Ascending aorta (tissue), 2 donors: ENCODE measurements around the gene OR4D2. TPM values are rescaled to one million over a fixed set of nuclear protein-coding genes. Genes with fewer than 3 reads are reported as not detected.
"Not testable (repeated sequence)": the region's sequence is repeated elsewhere in the genome, so short reads cannot be mapped to it uniquely, and the experiment has no call there.

Experiments used
- DNase-seq, 2 donors: peaks; one replicate each; pipeline ENCODE4 v3.0.0-alpha.2; 2019; ENCODE audit warnings: low spot score in 2 of 2
- H3K27ac ChIP-seq, 2 donors: fragments of 200-600 bp; sonication (generic); one replicate each; pipeline ENCODE4 v1.5.1; 2016 to 2017; ENCODE audit warnings: mild to moderate bottlenecking in 1 of 2
- H3K27me3 ChIP-seq: fragments of 200-600 bp; sonication (generic); one replicate; pipeline ENCODE4 v1.5.1; 2017
- H3K36me3 ChIP-seq, 2 donors: fragments of 200-600 bp; sonication (generic); one replicate each; pipeline ENCODE4 v1.5.1; 2016
- H3K4me1 ChIP-seq, 2 donors: fragments of 200-600 bp; sonication (generic); one replicate each; pipeline ENCODE4 v1.5.1; 2016 to 2017; ENCODE audit warnings: mild to moderate bottlenecking in 1 of 2
- H3K4me3 ChIP-seq, 2 donors: fragments of 200-600 bp; sonication (generic); one replicate each; pipeline ENCODE4 v1.5.1; 2016 to 2017; ENCODE audit warnings: mild to moderate bottlenecking in 1 of 2
- H3K9me3 ChIP-seq, 2 donors: fragments of 200-600 bp; sonication (generic); one replicate each; pipeline ENCODE4 v1.5.1; 2016
- CTCF ChIP-seq, 3 experiments: fragments of 200-600 bp in 2 of 3; fragments of 450-650 bp in 1 of 3; sonication (generic) in 2 of 3; IDR thresholded peaks; one replicate each; pipeline ENCODE4 v1.5.1; 2016 to 2019; ENCODE audit warnings: antibody characterized with exemption in 3 of 3, mild to moderate bottlenecking in 1 of 3, moderate library complexity in 1 of 3
- intact Hi-C: fragments of 100-400 bp; cut with DNase I; formaldehyde crosslinking; loops from one replicate; pipeline ENCODE4 v1.15.1; 2023
- total RNA-seq: library from RNA; depleted of rRNA; stranded (reverse); fragments of >200 nt; gene quantifications from one replicate; pipeline ENCODE4 v1.1.0, GENCODE V29; 2016

Gene OR4D2
- total RNA-seq, 1 donor from 2014 or later = not detected

GRCh38 chr17:58136669-58137279, 30.0 kb upstream of the OR4D2 start:
- H3K4me1 ChIP-seq = no peaks in the 10 kb centered on the region
- TF ChIP-seq CTCF (IDR thresholded peaks at IDR 0.05) = no peak
- H3K9me3 ChIP-seq = no peaks in the 10 kb centered on the region
- no peak for DNase-seq
- intact Hi-C loops = no loop called here
- no peak overlapping the region for H3K4me3 ChIP-seq
- H3K36me3 ChIP-seq = no peaks in the 10 kb centered on the region
- H3K27me3 ChIP-seq = no peaks in the 10 kb centered on the region
- no peak overlapping the region for H3K27ac ChIP-seq

- no peak for DNase-seq
- TF ChIP-seq CTCF (IDR thresholded peaks at IDR 0.05) = no peak
- H3K27ac ChIP-seq = no peak overlapping the region
- no peak overlapping the region for H3K4me3 ChIP-seq
- no peaks in the 10 kb centered on the region for H3K36me3 ChIP-seq
- peaks cover 0 to 18% of the 10 kb centered on the region in 2 donors for H3K9me3 ChIP-seq
- intact Hi-C loops = no loop called here
- H3K27me3 ChIP-seq = no peaks in the 10 kb centered on the region
- no peaks in the 10 kb centered on the region for H3K4me1 ChIP-seq
Observed at GRCh38 chr17:58141505-58141904, 25.3 kb upstream of the OR4D2 start.

- intact Hi-C loops, H3K36me3 ChIP-seq: not testable (repeated sequence)
Observed at GRCh38 chr17:58143335-58143734, 23.4 kb upstream of the OR4D2 start.

GRCh38 chr17:58144801-58145200, 22.0 kb upstream of the OR4D2 start:
- Histone ChIP-seq H3K27me3 (no peaks in the 10 kb centered on the region), H3K36me3 (no peaks in the 10 kb centered on the region), H3K4me1 (no peaks in the 10 kb centered on the region), H3K4me3 (no peak overlapping the region), H3K9me3 (peaks cover 0 to 18% of the 10 kb centered on the region in 2 donors), H3K27ac (no peak overlapping the region)
- intact Hi-C loops = no loop called here
- no peak for DNase-seq
- no peak for TF ChIP-seq CTCF (IDR thresholded peaks at IDR 0.05)

More at GRCh38 chr17:58143335-58143734, 23.4 kb upstream of the OR4D2 start:
- H3K27ac ChIP-seq, DNase-seq, H3K27me3 ChIP-seq, H3K4me3 ChIP-seq, H3K4me1 ChIP-seq: not testable (repeated sequence)
- H3K9me3 ChIP-seq = peaks cover 0 to 18% of the 10 kb centered on the region in 2 donors

- H3K27me3 ChIP-seq = no peaks in the 10 kb centered on the region
- TF ChIP-seq CTCF (IDR thresholded peaks at IDR 0.05) = no peak
- no peaks in the 10 kb centered on the region for H3K36me3 ChIP-seq
- DNase-seq = no peak
- intact Hi-C loops = no loop called here
- no peaks in the 10 kb centered on the region for H3K4me1 ChIP-seq
- no peak within 1 kb of the TSS for H3K4me3 ChIP-seq
- peaks cover 0 to 18% of the 10 kb centered on the region in 2 donors for H3K9me3 ChIP-seq
- no peak within 1 kb of the TSS for H3K27ac ChIP-seq
Observed at GRCh38 chr17:58147930-58148434, 18.8 kb upstream of the OR4D2 start, which contains the start of gene OR4D1. OR4D1 (plus strand) TSS chr17:58148384; CDS start chr17:58155154, 6,770 bp downstream.

- H3K27ac ChIP-seq = no peak overlapping the region
- no peaks in the 10 kb centered on the region for H3K36me3 ChIP-seq
- intact Hi-C loops = no loop called here
- no peaks in the 10 kb centered on the region for H3K27me3 ChIP-seq
- H3K4me3 ChIP-seq = no peak overlapping the region
- H3K4me1 ChIP-seq = no peaks in the 10 kb centered on the region
- no peak for TF ChIP-seq CTCF (IDR thresholded peaks at IDR 0.05)
- DNase-seq = no peak
- peaks cover 0 to 17% of the 10 kb centered on the region in 2 donors for H3K9me3 ChIP-seq
Observed at GRCh38 chr17:58148609-58149008, 18.2 kb upstream of the OR4D2 start.
